B cell (primary cell): ENCODE results near the gene KRT73. TPM values are rescaled to one million over a fixed set of nuclear protein-coding genes. Genes with fewer than 3 reads are reported as not detected.

Source experiments
- ATAC-seq: fragments of 200-7000 bp; cut with Tn5 transposase; one replicate; pipeline ENCODE4 v1.10.0; 2021; ENCODE audit warnings: low read depth, mild to moderate bottlenecking, moderate number of reproducible peaks, moderate library complexity
- CTCF ChIA-PET: fragments of 350-600 bp; sonication (Branson Sonifier 250); formaldehyde crosslinking; loops from one replicate; lab custom pipeline; 2021; ENCODE audit warnings: antibody characterized with exemption, inconsistent platforms; lab: Charles Lee
- POLR2A ChIA-PET: fragments of 350-600 bp; sonication (Branson Sonifier 250); formaldehyde crosslinking; loops from one replicate; lab custom pipeline; 2021; ENCODE audit warnings: antibody characterized with exemption; lab: Charles Lee
- DNase-seq: peaks from one replicate; pipeline ENCODE4 v3.0.0; 2013
- H2AFZ ChIP-seq: 2 replicates; pipeline ENCODE4 v1.6.1; 2012; ENCODE audit warnings: mild to moderate bottlenecking, low read depth, low read length; ENCODE audit not compliant: insufficient read depth, poor library complexity, severe bottlenecking
- H3K27ac ChIP-seq, 2 donors: 1 replicate in 1 of 2; 2 replicates in 1 of 2; pipeline ENCODE4 v1.5.1; 2012 to 2013; ENCODE audit warnings: low read length in 2 of 2, mild to moderate bottlenecking in 2 of 2, moderate library complexity in 1 of 2
- H3K27me3 ChIP-seq, 4 experiments: fragments of 200-600 bp in 1 of 4; sonication (generic) in 1 of 4; replicated peaks in 1 of 4; 1 replicate in 2 of 4; 2 replicates in 2 of 4; pipeline versions ENCODE4 v1.6.1 to v1.7.0; 2013 to 2016; ENCODE audit warnings: low read length in 3 of 4, mild to moderate bottlenecking in 2 of 4, mixed read lengths in 1 of 4, moderate library complexity in 1 of 4; ENCODE audit not compliant: insufficient read depth in 4 of 4, control insufficient read depth in 3 of 4; ENCODE audit errors: control extremely low read depth in 1 of 4
- H3K36me3 ChIP-seq, 2 experiments: replicated peaks in 1 of 2; 1 replicate in 1 of 2; 2 replicates in 1 of 2; pipeline versions ENCODE4 v1.6.1 to v1.7.1; 2013; ENCODE audit warnings: low read length in 1 of 2; ENCODE audit not compliant: insufficient read depth in 2 of 2, control insufficient read depth in 1 of 2; ENCODE audit errors: control extremely low read depth in 1 of 2, extremely low read depth in 1 of 2
- H3K4me1 ChIP-seq, 2 donors: fragments of 200-600 bp in 1 of 2; sonication (generic) in 1 of 2; 1 replicate in 1 of 2; 2 replicates in 1 of 2; pipeline versions ENCODE4 v1.5.1 to v1.6.1; 2013 to 2017; ENCODE audit warnings: low read length in 2 of 2; ENCODE audit not compliant: control insufficient read depth in 2 of 2, insufficient read depth in 2 of 2
- H3K4me2 ChIP-seq: replicated peaks from 2 replicates; pipeline ENCODE3; 2012; ENCODE audit warnings: mild to moderate bottlenecking, low read depth, low read length; ENCODE audit not compliant: poor library complexity, severe bottlenecking
- H3K4me3 ChIP-seq, 5 experiments: fragments of 200-600 bp in 1 of 5; sonication (generic) in 1 of 5; 1 replicate in 3 of 5; 2 replicates in 2 of 5; pipeline versions ENCODE4 v1.5.1 to v1.7.0; 2011 to 2016; ENCODE audit warnings: low read length in 4 of 5, mild to moderate bottlenecking in 4 of 5, low read depth in 2 of 5, control low read depth in 1 of 5, moderate library complexity in 1 of 5; ENCODE audit not compliant: insufficient read depth in 1 of 5; ENCODE audit errors: control extremely low read depth in 1 of 5, extremely low read depth in 1 of 5
- H3K79me2 ChIP-seq: fragments of 200-600 bp; sonication (generic); one replicate; pipeline ENCODE4 v1.6.0; 2016; ENCODE audit warnings: low read length; ENCODE audit not compliant: control insufficient read depth, insufficient read depth
- H3K9ac ChIP-seq: fragments of 200-600 bp; sonication (generic); 2 replicates; pipeline ENCODE4 v1.6.1; 2017; ENCODE audit warnings: mild to moderate bottlenecking, low read length, moderate library complexity
- H3K9me3 ChIP-seq, 3 donors: one replicate each; pipeline versions ENCODE4 v1.6.1 to v1.7.1; 2013; ENCODE audit warnings: low read length in 2 of 3; ENCODE audit not compliant: control insufficient read depth in 2 of 3, insufficient read depth in 1 of 3; ENCODE audit errors: control extremely low read depth in 1 of 3
- H4K20me1 ChIP-seq: 2 replicates; pipeline ENCODE4 v1.6.0; 2012; ENCODE audit warnings: mild to moderate bottlenecking, low read length; ENCODE audit not compliant: insufficient read depth, control insufficient read depth, poor library complexity, severe bottlenecking
- H3K27ac Mint-ChIP-seq: one replicate; pipeline ENCODE4 v1.8.0; 2021; ENCODE audit warnings: mixed read lengths
- H3K27me3 Mint-ChIP-seq: one replicate; pipeline ENCODE4 v1.8.0; 2021; ENCODE audit warnings: mixed read lengths
- H3K4me1 Mint-ChIP-seq: one replicate; pipeline ENCODE4 v1.8.0; 2021; ENCODE audit warnings: mixed read lengths
- H3K4me3 Mint-ChIP-seq: one replicate; pipeline ENCODE4 v1.8.0; 2021; ENCODE audit warnings: mixed read lengths
- H3K9me3 Mint-ChIP-seq: one replicate; pipeline ENCODE4 v1.8.0; 2022; ENCODE audit warnings: mixed read lengths; ENCODE audit not compliant: insufficient read depth
- CTCF ChIP-seq: fragments of 200-600 bp; IDR thresholded peaks from one replicate; pipeline ENCODE4 v1.8.0; 2022; ENCODE audit warnings: antibody characterized with exemption, mild to moderate bottlenecking
- EZH2 ChIP-seq: IDR thresholded peaks from 2 replicates; pipeline ENCODE4 v1.6.1; 2012; ENCODE audit warnings: borderline replicate concordance, low read depth, mild to moderate bottlenecking, moderate library complexity, low read length; ENCODE audit not compliant: insufficient read depth, poor library complexity, severe bottlenecking
- WGBS: methylation state at CpG from one replicate; pipeline ENCODE4 v1.1.5; 2013; ENCODE audit warnings: missing lambda C conversion rate; ENCODE audit not compliant: insufficient coverage; 5-methylcytosine and 5-hydroxymethylcytosine counted together
- intact Hi-C: fragments of 100-400 bp; cut with micrococcal nuclease; formaldehyde crosslinking; loops from one replicate; pipeline ENCODE4 v1.10.0; 2022
- polyA minus RNA-seq: library from RNA; depleted of rRNA, polyadenylated mRNA; stranded (reverse); fragments of >200 nt; gene quantifications from 2 replicates; pipeline ENCODE4 v1.2.3, GENCODE V29; 2012
- polyA plus RNA-seq: library from polyadenylated mRNA; depleted of rRNA; stranded (reverse); fragments of >200 nt; gene quantifications from 2 replicates; pipeline ENCODE4 v1.2.3, GENCODE V29; 2012
- total RNA-seq, 2 donors: library from RNA; stranded (reverse); fragments of 120-200 nt in 1 of 2; gene quantifications; 1 replicate in 1 of 2; 2 replicates in 1 of 2; pipeline versions ENCODE4 v1.2.3 to v1.2.4, GENCODE V29; 2013 to 2022

Gene KRT73
- total RNA-seq (not detected in 2 replicates), polyA plus RNA-seq (0.07 and 0.36 TPM in 2 replicates), polyA minus RNA-seq (0.78 TPM in 1 of 2 replicates, not detected in the other)
- 0.02 TPM for total RNA-seq (2013)

DNA sequence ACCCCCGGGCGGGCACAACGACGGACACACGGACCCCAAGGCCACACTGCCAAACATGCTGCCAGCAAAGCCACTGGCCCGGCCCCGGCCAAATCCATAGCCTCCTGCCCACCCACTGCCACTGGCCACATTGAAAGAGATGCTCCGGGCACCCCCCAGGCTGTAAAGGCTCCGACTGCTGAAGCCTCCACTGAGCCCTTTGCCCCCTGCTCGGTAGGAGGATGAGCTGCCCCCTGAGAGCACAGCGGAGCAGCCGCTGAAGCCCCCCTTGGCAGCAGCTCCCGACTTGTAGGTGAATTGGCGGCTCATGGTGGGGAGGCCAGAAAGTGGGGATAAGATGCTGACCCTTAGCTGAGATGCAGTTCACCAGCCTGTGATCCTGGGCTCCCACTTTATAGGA lies at the start of gene KRT73:
Gene KRT73, minus strand, starts transcription at position 344 of the 400 bp plus-strand sequence. Its CDS starts 35 bp downstream, at position 309.
- Histone ChIP-seq H3K36me3 (no peaks in the 10 kb centered on the region), H3K4me1 (no peaks in the 10 kb centered on the region), H3K9me3 (peaks cover 0 to 2% (median 0%) of the 10 kb centered on the region in 3 donors), H3K4me2 (no peak within 1 kb of the TSS), H3K79me2 (no peaks in the 10 kb centered on the region), H4K20me1 (no peaks in the 10 kb centered on the region), H3K4me3 (no peak within 1 kb of the TSS), H2AFZ (no peak within 1 kb of the TSS), H3K27ac (no peak within 1 kb of the TSS), H3K27me3 (peaks cover 0 to 3% (median under 1%) of the 10 kb centered on the region in 4 experiments), H3K9ac (no peak within 1 kb of the TSS)
- Mint-ChIP-seq H3K4me3 (no peak within 1 kb of the TSS), H3K27ac (no peak within 1 kb of the TSS), H3K27me3 (peaks cover 46% of the 10 kb centered on the region), H3K9me3 (no peaks in the 10 kb centered on the region), H3K4me1 (no peaks in the 10 kb centered on the region)
- POLR2A ChIA-PET, result no interaction called here
- intact Hi-C loops, result no loop called here
- DNase-seq (no peak), ATAC-seq (no peak)
- CTCF ChIA-PET, result interaction anchor here (0.7 kb wide), 1 partner anchor 10 kb away, joined by 3 read pairs; no protein-coding TSS in a partner anchor
- TF ChIP-seq EZH2 (no peak), CTCF (no peak)
- 87% methylated on average over 14 of the region's 14 CpGs for WGBS

GRCh38 chr12:52667931-52668330 lies 49.6 kb upstream of the KRT73 start:
- intact Hi-C loops, result no loop called here
- H3K9ac ChIP-seq, result no peak overlapping the region

More at GRCh38 chr12:52667931-52668330, 49.6 kb upstream of the KRT73 start:
- H3K9me3 ChIP-seq, result no peaks in the 10 kb centered on the region
- H3K36me3 ChIP-seq, result no peaks in the 10 kb centered on the region
- CTCF ChIA-PET, result no interaction called here
- H3K27me3 Mint-ChIP-seq, result peaks cover 20% of the 10 kb centered on the region
- no peak overlapping the region for H3K4me3 Mint-ChIP-seq
- ATAC-seq (no peak), DNase-seq (no peak)
- H3K27ac ChIP-seq, result no peak overlapping the region
- POLR2A ChIA-PET, result no interaction called here
- H3K27me3 ChIP-seq, result peaks cover 0 to 5% (median 0%) of the 10 kb centered on the region in 4 experiments
- H3K4me2 ChIP-seq, result no peak overlapping the region
- WGBS, result 87% methylated on average over 7 of the region's 7 CpGs
- H3K4me3 ChIP-seq, result no peak overlapping the region
- TF ChIP-seq CTCF (no peak), EZH2 (no peak)
- H3K4me1 Mint-ChIP-seq, result no peaks in the 10 kb centered on the region
- no peak overlapping the region for H2AFZ ChIP-seq
- no peaks in the 10 kb centered on the region for H3K4me1 ChIP-seq
- no peaks in the 10 kb centered on the region for H3K79me2 ChIP-seq
- no peak overlapping the region for H3K27ac Mint-ChIP-seq
- no peaks in the 10 kb centered on the region for H4K20me1 ChIP-seq
- no peaks in the 10 kb centered on the region for H3K9me3 Mint-ChIP-seq
